ENCODE measurements around the gene LRRIQ3.

The LRRIQ3 gene

DNA sequence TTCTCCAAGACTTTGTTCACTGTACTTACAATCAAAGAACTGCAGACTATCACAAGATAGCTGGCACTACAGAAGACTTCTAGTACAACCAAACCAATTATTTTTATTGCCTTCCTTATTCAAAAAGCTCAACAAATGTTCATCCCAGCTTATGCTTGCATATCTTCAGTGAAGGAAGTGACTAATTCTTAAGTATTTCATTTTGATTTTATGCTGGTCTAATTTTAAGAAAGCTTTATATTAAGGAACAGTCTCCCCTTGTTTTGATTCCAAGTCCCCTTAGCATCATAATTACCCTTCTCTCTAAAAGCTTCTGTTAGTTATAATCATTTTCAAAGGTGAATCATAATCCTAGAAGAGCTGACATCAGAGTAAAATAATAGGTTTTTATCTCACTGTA lies 132.9 kb downstream of the LRRIQ3 start:
- no peak for DNase-seq (ENCODE audit: extremely low spot score)
- TF ChIP-seq CTCF (IDR thresholded peaks at IDR 0.05; ENCODE audit: control extremely low read depth, extremely low read depth, low read depth, missing control alignments) = no peak
- ChIA-PET CTCF (interaction anchor here (1.0 to 1.3 kb wide), 3 partner anchors 9 to 17 kb away, joined by 3 to 4 read pairs (median 3); no protein-coding TSS in a partner anchor), POLR2A (no interaction called here)

DNA sequence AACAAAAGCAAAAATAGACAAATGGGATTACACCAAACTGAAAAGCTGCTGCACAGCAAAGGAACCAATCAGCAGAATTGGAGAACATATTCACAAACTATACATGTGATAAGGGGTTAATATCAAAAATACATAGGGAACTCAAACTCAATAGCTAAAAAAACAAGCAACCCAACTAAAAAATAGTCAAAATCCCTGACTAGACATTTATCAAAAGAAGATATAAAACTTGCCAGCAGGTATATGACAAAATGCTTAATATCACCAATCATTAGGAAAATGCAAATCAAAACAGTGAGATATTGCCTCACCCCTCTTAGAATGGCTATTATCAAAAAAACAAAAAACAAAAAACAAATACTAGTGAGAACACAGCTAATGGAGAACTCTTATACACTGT lies 140.3 kb downstream of the LRRIQ3 start:
- DNase-seq (ENCODE audit: extremely low spot score) = no peak
- POLR2A ChIA-PET = no interaction called here
- CTCF ChIA-PET = no interaction called here
- no peak for TF ChIP-seq CTCF (IDR thresholded peaks at IDR 0.05; ENCODE audit: control extremely low read depth, extremely low read depth, low read depth, missing control alignments)

GRCh38 chr1:74053407-74053806 lies 144.6 kb downstream of the LRRIQ3 start:
- POLR2A ChIA-PET = no interaction called here
- CTCF ChIA-PET = no interaction called here
- no peak for TF ChIP-seq CTCF (IDR thresholded peaks at IDR 0.05; ENCODE audit: control extremely low read depth, extremely low read depth, low read depth, missing control alignments)
- no peak for DNase-seq (ENCODE audit: extremely low spot score)

GRCh38 chr1:74050386-74050785 lies 147.6 kb downstream of the LRRIQ3 start:
- DNase-seq (ENCODE audit: extremely low spot score) = no peak
- POLR2A ChIA-PET = no interaction called here
- no peak for TF ChIP-seq CTCF (IDR thresholded peaks at IDR 0.05; ENCODE audit: control extremely low read depth, extremely low read depth, low read depth, missing control alignments)
- CTCF ChIA-PET = no interaction called here

- ChIA-PET POLR2A (no interaction called here), CTCF (no interaction called here)
- no peak for TF ChIP-seq CTCF (IDR thresholded peaks at IDR 0.05; ENCODE audit: control extremely low read depth, extremely low read depth, low read depth, missing control alignments)
- no peak for DNase-seq (ENCODE audit: extremely low spot score)
Observed at GRCh38 chr1:74038042-74038441, 159.9 kb downstream of the LRRIQ3 start.

GRCh38 chr1:74012583-74012982 lies 185.4 kb downstream of the LRRIQ3 start:
- ChIA-PET POLR2A (no interaction called here), CTCF (interaction anchor here (1.0 kb wide), 1 partner anchor 14 kb away, joined by 3 read pairs; no protein-coding TSS in a partner anchor)
- DNase-seq (ENCODE audit: extremely low spot score) = no peak
- TF ChIP-seq CTCF (IDR thresholded peaks at IDR 0.05; ENCODE audit: control extremely low read depth, extremely low read depth, low read depth, missing control alignments) = no peak

- ChIA-PET POLR2A (no interaction called here), CTCF (interaction anchor here (0.8 kb wide), 1 partner anchor 15 kb away, joined by 3 read pairs; no protein-coding TSS in a partner anchor)
- no peak for DNase-seq (ENCODE audit: extremely low spot score)
- TF ChIP-seq CTCF (IDR thresholded peaks at IDR 0.05; ENCODE audit: control extremely low read depth, extremely low read depth, low read depth, missing control alignments) = no peak
Observed at GRCh38 chr1:74011736-74012135, 186.2 kb downstream of the LRRIQ3 start.

Data from GM10248 (cell line).